HepG2 (cell line): ENCODE results near the gene RAE1. TPM values are rescaled to one million over a fixed set of nuclear protein-coding genes. Genes with fewer than 3 reads are reported as not detected.

Experiments
- FOXO1 ChIP-seq: sonication (generic); formaldehyde crosslinking; IDR thresholded peaks from 2 replicates; pipeline ENCODE4 v1.4.0; 2020; ENCODE audit warnings: missing genetic modification reagents
- GABPB1 ChIP-seq: IDR thresholded peaks from 2 replicates; pipeline ENCODE4 v1.6.1; 2016; ENCODE audit warnings: mild to moderate bottlenecking, missing genetic modification reagents, moderate library complexity, missing compliant biosample characterization
- HDAC1 ChIP-seq: sonication (generic); formaldehyde crosslinking; IDR thresholded peaks from 2 replicates; pipeline ENCODE4 v1.5.1; 2020; ENCODE audit warnings: mild to moderate bottlenecking, missing genetic modification reagents
- RFXAP ChIP-seq: sonication (generic); formaldehyde crosslinking; IDR thresholded peaks from 2 replicates; pipeline ENCODE4 v1.4.0; 2020; ENCODE audit warnings: missing genetic modification reagents, borderline replicate concordance
- SAP130 ChIP-seq: IDR thresholded peaks from 2 replicates; pipeline ENCODE4 v1.6.1; 2016; ENCODE audit warnings: low read depth
- SUZ12 ChIP-seq: fragments of 150-350 bp; IDR thresholded peaks from 2 replicates; pipeline ENCODE4 v1.6.1; 2014; ENCODE audit warnings: low read depth, low read length
- THAP11 ChIP-seq: IDR thresholded peaks from 2 replicates; pipeline ENCODE4 v1.6.1; 2016; ENCODE audit warnings: missing biosample characterization, missing genetic modification reagents
- ZFY ChIP-seq: sonication (generic); formaldehyde crosslinking; IDR thresholded peaks from 2 replicates; pipeline ENCODE4 v1.4.0; 2020; ENCODE audit warnings: missing genetic modification reagents
- ZNF543 ChIP-seq: sonication (generic); formaldehyde crosslinking; IDR thresholded peaks from 2 replicates; pipeline ENCODE4 v1.4.0; 2020; ENCODE audit warnings: mild to moderate bottlenecking, missing genetic modification reagents
- ZNF546 ChIP-seq: sonication (generic); formaldehyde crosslinking; conservative IDR thresholded peaks from 2 replicates; pipeline ENCODE4 v1.8.1; 2023; ENCODE audit warnings: mild to moderate bottlenecking, missing genetic modification reagents
- ZNF768 ChIP-seq: sonication (generic); formaldehyde crosslinking; IDR thresholded peaks from 2 replicates; pipeline ENCODE4 v1.4.0; 2020; ENCODE audit warnings: missing genetic modification reagents
- polyA plus RNA-seq, 8 experiments: library from polyadenylated mRNA; depleted of rRNA in 3 of 8; stranded (reverse) in 7 of 8; unstranded in 1 of 8; fragments of >200 nt; fragmentation: Illumina TruSeq in 4 of 8; extraction: Trizol in 4 of 8; gene quantifications; 2 replicates each; pipeline versions ENCODE4 v1.2.1 to v1.2.3, GENCODE V29; 2011 to 2016; ENCODE audit warnings: low read depth in 4 of 8, missing spikeins in 1 of 8, mixed read lengths in 1 of 8; ENCODE audit not compliant: insufficient read depth in 1 of 8
- total RNA-seq, 5 experiments: library from RNA; depleted of rRNA; stranded (reverse); fragments of >200 nt; fragmentation: Illumina TruSeq; extraction: Trizol; gene quantifications; 2 replicates each; pipeline ENCODE4 v1.2.3, GENCODE V29; 2016; ENCODE audit warnings: low read depth in 1 of 5
- TF ChIP-seq, protein P1 (sequence below): sonication (generic); formaldehyde crosslinking; IDR thresholded peaks from 2 replicates; pipeline ENCODE4 v1.5.0; 2020; ENCODE audit warnings: mild to moderate bottlenecking, missing genetic modification reagents
- TF ChIP-seq, protein P2 (sequence below): sonication (generic); formaldehyde crosslinking; conservative IDR thresholded peaks from 2 replicates; pipeline ENCODE4 v1.4.0; 2020; ENCODE audit warnings: missing genetic modification reagents
- TF ChIP-seq, protein P3 (sequence below): sonication (generic); formaldehyde crosslinking; conservative IDR thresholded peaks from 2 replicates; pipeline ENCODE4 v1.8.0; 2022; ENCODE audit warnings: mild to moderate bottlenecking, moderate library complexity, missing genetic modification reagents
- TF ChIP-seq, protein P4 (sequence below): sonication (generic); formaldehyde crosslinking; IDR thresholded peaks from 2 replicates; pipeline ENCODE4 v1.5.0; 2020; ENCODE audit warnings: mild to moderate bottlenecking, missing genetic modification reagents, moderate library complexity
- TF ChIP-seq, protein P5 (sequence below): sonication (generic); formaldehyde crosslinking; IDR thresholded peaks from 2 replicates; pipeline ENCODE4 v1.4.0; 2020; ENCODE audit warnings: mild to moderate bottlenecking, missing genetic modification reagents, borderline replicate concordance
- TF ChIP-seq, protein P6 (sequence below): IDR thresholded peaks from 2 replicates; pipeline ENCODE4 v1.6.1; 2016; ENCODE audit warnings: missing compliant biosample characterization, missing genetic modification reagents, borderline replicate concordance

Gene RAE1
- total and polyA plus RNA-seq, 2 of the 13 experiments (the other 11 are each of a cell fraction or from before 2014, with no cell fraction given), result 36.1 to 72.9 TPM

DNA sequence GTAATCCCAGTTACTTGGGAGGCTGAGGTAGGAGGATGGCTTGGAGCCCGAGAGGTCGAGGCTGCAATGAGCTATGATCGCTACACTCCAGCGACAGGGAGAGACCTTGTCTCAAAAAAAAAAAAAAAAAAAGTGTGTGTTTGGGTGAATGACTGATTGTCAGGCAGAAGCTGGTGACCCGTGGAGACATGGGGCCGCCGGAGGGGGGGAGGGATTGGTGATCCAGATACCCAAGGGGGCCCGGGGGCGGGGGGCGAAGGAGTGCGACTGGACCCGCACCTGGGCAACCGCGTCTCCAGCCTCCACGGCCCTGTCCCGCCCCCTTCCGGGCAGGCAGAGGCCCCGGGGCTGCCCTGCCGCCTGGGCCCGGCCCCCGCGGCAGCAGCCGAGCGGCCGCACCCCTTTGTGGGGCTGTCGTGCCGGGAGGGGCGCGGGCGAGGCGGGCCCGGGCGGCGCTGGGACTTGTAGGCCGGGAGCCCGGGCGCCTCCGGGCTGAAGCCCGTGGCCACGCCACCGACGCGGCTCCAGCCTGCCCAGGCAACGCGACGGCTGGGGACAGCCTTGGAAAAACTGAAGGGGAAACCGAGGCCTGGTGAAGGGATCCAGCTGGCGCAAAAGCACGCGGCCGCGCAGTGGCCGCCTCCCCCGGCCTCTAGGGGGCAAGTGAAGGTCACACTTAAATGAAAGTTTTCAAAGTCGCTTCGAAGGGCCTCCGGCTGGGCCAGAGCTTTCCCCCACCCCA, 38.1 kb downstream of the RAE1 start (continued):
- TF ChIP-seq, protein P1, sequence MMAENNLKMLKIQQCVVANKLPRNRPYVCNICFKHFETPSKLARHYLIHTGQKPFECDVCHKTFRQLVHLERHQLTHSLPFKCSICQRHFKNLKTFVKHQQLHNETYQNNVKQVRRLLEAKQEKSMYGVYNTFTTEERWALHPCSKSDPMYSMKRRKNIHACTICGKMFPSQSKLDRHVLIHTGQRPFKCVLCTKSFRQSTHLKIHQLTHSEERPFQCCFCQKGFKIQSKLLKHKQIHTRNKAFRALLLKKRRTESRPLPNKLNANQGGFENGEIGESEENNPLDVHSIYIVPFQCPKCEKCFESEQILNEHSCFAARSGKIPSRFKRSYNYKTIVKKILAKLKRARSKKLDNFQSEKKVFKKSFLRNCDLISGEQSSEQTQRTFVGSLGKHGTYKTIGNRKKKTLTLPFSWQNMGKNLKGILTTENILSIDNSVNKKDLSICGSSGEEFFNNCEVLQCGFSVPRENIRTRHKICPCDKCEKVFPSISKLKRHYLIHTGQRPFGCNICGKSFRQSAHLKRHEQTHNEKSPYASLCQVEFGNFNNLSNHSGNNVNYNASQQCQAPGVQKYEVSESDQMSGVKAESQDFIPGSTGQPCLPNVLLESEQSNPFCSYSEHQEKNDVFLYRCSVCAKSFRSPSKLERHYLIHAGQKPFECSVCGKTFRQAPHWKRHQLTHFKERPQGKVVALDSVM, result peak; percentile 94
- TF ChIP-seq, protein P2, sequence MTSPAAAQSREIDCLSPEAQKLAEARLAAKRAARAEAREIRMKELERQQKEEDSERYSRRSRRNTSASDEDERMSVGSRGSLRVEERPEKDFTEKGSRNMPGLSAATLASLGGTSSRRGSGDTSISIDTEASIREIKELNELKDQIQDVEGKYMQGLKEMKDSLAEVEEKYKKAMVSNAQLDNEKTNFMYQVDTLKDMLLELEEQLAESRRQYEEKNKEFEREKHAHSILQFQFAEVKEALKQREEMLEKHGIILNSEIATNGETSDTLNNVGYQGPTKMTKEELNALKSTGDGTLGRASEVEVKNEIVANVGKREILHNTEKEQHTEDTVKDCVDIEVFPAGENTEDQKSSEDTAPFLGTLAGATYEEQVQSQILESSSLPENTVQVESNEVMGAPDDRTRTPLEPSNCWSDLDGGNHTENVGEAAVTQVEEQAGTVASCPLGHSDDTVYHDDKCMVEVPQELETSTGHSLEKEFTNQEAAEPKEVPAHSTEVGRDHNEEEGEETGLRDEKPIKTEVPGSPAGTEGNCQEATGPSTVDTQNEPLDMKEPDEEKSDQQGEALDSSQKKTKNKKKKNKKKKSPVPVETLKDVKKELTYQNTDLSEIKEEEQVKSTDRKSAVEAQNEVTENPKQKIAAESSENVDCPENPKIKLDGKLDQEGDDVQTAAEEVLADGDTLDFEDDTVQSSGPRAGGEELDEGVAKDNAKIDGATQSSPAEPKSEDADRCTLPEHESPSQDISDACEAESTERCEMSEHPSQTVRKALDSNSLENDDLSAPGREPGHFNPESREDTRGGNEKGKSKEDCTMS, result no peak
- TF ChIP-seq, protein P3, sequence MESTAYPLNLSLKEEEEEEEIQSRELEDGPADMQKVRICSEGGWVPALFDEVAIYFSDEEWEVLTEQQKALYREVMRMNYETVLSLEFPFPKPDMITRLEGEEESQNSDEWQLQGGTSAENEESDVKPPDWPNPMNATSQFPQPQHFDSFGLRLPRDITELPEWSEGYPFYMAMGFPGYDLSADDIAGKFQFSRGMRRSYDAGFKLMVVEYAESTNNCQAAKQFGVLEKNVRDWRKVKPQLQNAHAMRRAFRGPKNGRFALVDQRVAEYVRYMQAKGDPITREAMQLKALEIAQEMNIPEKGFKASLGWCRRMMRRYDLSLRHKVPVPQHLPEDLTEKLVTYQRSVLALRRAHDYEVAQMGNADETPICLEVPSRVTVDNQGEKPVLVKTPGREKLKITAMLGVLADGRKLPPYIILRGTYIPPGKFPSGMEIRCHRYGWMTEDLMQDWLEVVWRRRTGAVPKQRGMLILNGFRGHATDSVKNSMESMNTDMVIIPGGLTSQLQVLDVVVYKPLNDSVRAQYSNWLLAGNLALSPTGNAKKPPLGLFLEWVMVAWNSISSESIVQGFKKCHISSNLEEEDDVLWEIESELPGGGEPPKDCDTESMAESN (CRISPR knock-in tag), result 0 out of 2 replicates have a peak, but pooled peaks have one; percentile 30
- peak; percentile 34; the same call in 1 of the 2 replicates for TF ChIP-seq SUZ12
- TF ChIP-seq ZFY (CRISPR knock-in tag), result peak; percentile 79
- TF ChIP-seq HDAC1 (CRISPR knock-in tag), result 0 out of 2 replicates have a peak, but pooled peaks have one; percentile 3
- 0 out of 2 replicates have a peak, but pooled peaks have one; percentile 8 for TF ChIP-seq ZNF768 (CRISPR knock-in tag)
- TF ChIP-seq, protein P4, sequence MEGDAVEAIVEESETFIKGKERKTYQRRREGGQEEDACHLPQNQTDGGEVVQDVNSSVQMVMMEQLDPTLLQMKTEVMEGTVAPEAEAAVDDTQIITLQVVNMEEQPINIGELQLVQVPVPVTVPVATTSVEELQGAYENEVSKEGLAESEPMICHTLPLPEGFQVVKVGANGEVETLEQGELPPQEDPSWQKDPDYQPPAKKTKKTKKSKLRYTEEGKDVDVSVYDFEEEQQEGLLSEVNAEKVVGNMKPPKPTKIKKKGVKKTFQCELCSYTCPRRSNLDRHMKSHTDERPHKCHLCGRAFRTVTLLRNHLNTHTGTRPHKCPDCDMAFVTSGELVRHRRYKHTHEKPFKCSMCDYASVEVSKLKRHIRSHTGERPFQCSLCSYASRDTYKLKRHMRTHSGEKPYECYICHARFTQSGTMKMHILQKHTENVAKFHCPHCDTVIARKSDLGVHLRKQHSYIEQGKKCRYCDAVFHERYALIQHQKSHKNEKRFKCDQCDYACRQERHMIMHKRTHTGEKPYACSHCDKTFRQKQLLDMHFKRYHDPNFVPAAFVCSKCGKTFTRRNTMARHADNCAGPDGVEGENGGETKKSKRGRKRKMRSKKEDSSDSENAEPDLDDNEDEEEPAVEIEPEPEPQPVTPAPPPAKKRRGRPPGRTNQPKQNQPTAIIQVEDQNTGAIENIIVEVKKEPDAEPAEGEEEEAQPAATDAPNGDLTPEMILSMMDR, result peak; percentile 13
- peak; percentile 54; the same call in 1 of the 2 replicates for TF ChIP-seq SAP130 (CRISPR knock-in tag)
- TF ChIP-seq GABPB1 (CRISPR knock-in tag), result peak; percentile 38; the same call in 1 of the 2 replicates
- peak; percentile 94 for TF ChIP-seq THAP11
- 0 out of 2 replicates have a peak, but pooled peaks have one; percentile 52 for TF ChIP-seq ZNF546 (CRISPR knock-in tag)
- TF ChIP-seq, protein P5, sequence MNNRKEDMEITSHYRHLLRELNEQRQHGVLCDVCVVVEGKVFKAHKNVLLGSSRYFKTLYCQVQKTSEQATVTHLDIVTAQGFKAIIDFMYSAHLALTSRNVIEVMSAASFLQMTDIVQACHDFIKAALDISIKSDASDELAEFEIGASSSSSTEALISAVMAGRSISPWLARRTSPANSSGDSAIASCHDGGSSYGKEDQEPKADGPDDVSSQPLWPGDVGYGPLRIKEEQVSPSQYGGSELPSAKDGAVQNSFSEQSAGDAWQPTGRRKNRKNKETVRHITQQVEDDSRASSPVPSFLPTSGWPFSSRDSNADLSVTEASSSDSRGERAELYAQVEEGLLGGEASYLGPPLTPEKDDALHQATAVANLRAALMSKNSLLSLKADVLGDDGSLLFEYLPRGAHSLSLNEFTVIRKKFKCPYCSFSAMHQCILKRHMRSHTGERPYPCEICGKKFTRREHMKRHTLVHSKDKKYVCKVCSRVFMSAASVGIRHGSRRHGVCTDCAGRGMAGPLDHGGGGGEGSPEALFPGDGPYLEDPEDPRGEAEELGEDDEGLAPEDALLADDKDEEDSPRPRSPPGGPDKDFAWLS, result no peak
- no peak for TF ChIP-seq FOXO1 (CRISPR knock-in tag)
- TF ChIP-seq, protein P6, sequence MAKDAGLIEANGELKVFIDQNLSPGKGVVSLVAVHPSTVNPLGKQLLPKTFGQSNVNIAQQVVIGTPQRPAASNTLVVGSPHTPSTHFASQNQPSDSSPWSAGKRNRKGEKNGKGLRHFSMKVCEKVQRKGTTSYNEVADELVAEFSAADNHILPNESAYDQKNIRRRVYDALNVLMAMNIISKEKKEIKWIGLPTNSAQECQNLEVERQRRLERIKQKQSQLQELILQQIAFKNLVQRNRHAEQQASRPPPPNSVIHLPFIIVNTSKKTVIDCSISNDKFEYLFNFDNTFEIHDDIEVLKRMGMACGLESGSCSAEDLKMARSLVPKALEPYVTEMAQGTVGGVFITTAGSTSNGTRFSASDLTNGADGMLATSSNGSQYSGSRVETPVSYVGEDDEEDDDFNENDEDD, result 0 out of 2 replicates have a peak, but pooled peaks have one; percentile 11
- TF ChIP-seq RFXAP, result peak; percentile 43; the same call in 1 of the 2 replicates
- TF ChIP-seq ZNF543 (CRISPR knock-in tag), result 0 out of 2 replicates have a peak, but pooled peaks have one; percentile 27
